H9 (cell line): ENCODE data around the gene RNF175. TPM values are rescaled to one million over a fixed set of nuclear protein-coding genes. Genes with fewer than 3 reads are reported as not detected.

Experiments
- DNase-seq: peaks from one replicate; pipeline ENCODE4 v3.0.0-alpha.2; 2017
- H2AFZ ChIP-seq: one replicate; pipeline ENCODE4 v1.6.1; 2013; ENCODE audit warnings: mild to moderate bottlenecking, low read length, control low read depth, moderate library complexity
- H2AK5ac ChIP-seq: 2 replicates; pipeline ENCODE4 v1.6.1; 2013; ENCODE audit warnings: low read length, control low read depth, mixed read lengths; ENCODE audit not compliant: insufficient read length
- H2BK120ac ChIP-seq: one replicate; pipeline ENCODE4 v1.6.1; 2013; ENCODE audit warnings: low read depth, mild to moderate bottlenecking, low read length, control low read depth, inconsistent platforms; ENCODE audit not compliant: poor library complexity, severe bottlenecking
- H2BK12ac ChIP-seq: 2 replicates; pipeline ENCODE4 v1.6.1; 2013; ENCODE audit warnings: low read length, control low read depth, mixed read lengths, low read depth; ENCODE audit not compliant: insufficient read length
- H2BK15ac ChIP-seq: 2 replicates; pipeline ENCODE4 v1.6.1; 2013; ENCODE audit warnings: low read depth, low read length, control low read depth
- H2BK20ac ChIP-seq: one replicate; pipeline ENCODE4 v1.6.1; 2013; ENCODE audit warnings: low read depth, mild to moderate bottlenecking, low read length, control low read depth, inconsistent platforms; ENCODE audit not compliant: poor library complexity, severe bottlenecking
- H2BK5ac ChIP-seq: 2 replicates; pipeline ENCODE4 v1.6.1; 2013; ENCODE audit warnings: low read length, control low read depth, mixed read lengths; ENCODE audit not compliant: insufficient read length
- H3K14ac ChIP-seq: 2 replicates; pipeline ENCODE4 v1.6.1; 2013; ENCODE audit warnings: low read length, control low read depth; ENCODE audit not compliant: insufficient read depth
- H3K18ac ChIP-seq: 2 replicates; pipeline ENCODE4 v1.6.1; 2013; ENCODE audit warnings: low read depth, mild to moderate bottlenecking, mixed read lengths, low read length, control low read depth; ENCODE audit not compliant: insufficient read length
- H3K23ac ChIP-seq: 2 replicates; pipeline ENCODE4 v1.6.1; 2013; ENCODE audit warnings: low read length, control low read depth, mixed read lengths, low read depth; ENCODE audit not compliant: insufficient read length
- H3K23me2 ChIP-seq: 2 replicates; pipeline ENCODE4 v1.6.1; 2013; ENCODE audit warnings: low read depth, mild to moderate bottlenecking, mixed read lengths, low read length, control low read depth; ENCODE audit not compliant: insufficient read length, poor library complexity, severe bottlenecking
- H3K27ac ChIP-seq: 2 replicates; pipeline ENCODE4 v1.5.1; 2013; ENCODE audit warnings: low read length, control low read depth, mixed read lengths, low read depth; ENCODE audit not compliant: insufficient read length
- H3K27me3 ChIP-seq: 2 replicates; pipeline ENCODE4 v1.6.1; 2013; ENCODE audit warnings: low read length, control low read depth, inconsistent platforms; ENCODE audit not compliant: insufficient read depth
- H3K4ac ChIP-seq: 2 replicates; pipeline ENCODE4 v1.6.1; 2013; ENCODE audit warnings: low read depth, mild to moderate bottlenecking, control low read depth, inconsistent platforms, low read length, moderate library complexity
- H3K4me1 ChIP-seq: 2 replicates; pipeline ENCODE4 v1.6.1; 2013; ENCODE audit warnings: low read length, control low read depth, inconsistent platforms; ENCODE audit not compliant: insufficient read depth
- H3K4me2 ChIP-seq: 2 replicates; pipeline ENCODE4 v1.6.1; 2013; ENCODE audit warnings: low read length, control low read depth, mixed read lengths; ENCODE audit not compliant: insufficient read length, insufficient read depth
- H3K56ac ChIP-seq: 2 replicates; pipeline ENCODE4 v1.6.1; 2013; ENCODE audit warnings: low read depth, mild to moderate bottlenecking, mixed read lengths, low read length, control low read depth; ENCODE audit not compliant: insufficient read length
- H3K79me1 ChIP-seq: 2 replicates; pipeline ENCODE4 v1.6.1; 2013; ENCODE audit warnings: low read depth, mild to moderate bottlenecking, moderate library complexity, low read length, control low read depth, inconsistent platforms; ENCODE audit not compliant: insufficient read depth, poor library complexity, severe bottlenecking
- H3K79me2 ChIP-seq: 2 replicates; pipeline ENCODE4 v1.6.1; 2013; ENCODE audit warnings: low read length, control low read depth, inconsistent platforms; ENCODE audit not compliant: insufficient read depth
- H3K9ac ChIP-seq: 2 replicates; pipeline ENCODE4 v1.6.1; 2013; ENCODE audit warnings: low read length, control low read depth, mixed read lengths; ENCODE audit not compliant: insufficient read length; ENCODE audit errors: extremely low read depth
- H3K9me3 ChIP-seq: one replicate; pipeline ENCODE4 v1.6.1; 2013; ENCODE audit warnings: low read depth, low read length, inconsistent platforms; ENCODE audit not compliant: control insufficient read depth
- H3T11ph ChIP-seq: one replicate; pipeline ENCODE4 v1.6.1; 2013; ENCODE audit warnings: mild to moderate bottlenecking, low read length, control low read depth, inconsistent platforms
- H4K20me1 ChIP-seq: one replicate; pipeline ENCODE4 v1.6.1; 2013; ENCODE audit not compliant: control insufficient read depth, insufficient read length, insufficient read depth
- H4K5ac ChIP-seq: 2 replicates; pipeline ENCODE4 v1.6.1; 2013; ENCODE audit warnings: low read depth, mild to moderate bottlenecking, mixed read lengths, low read length, control low read depth; ENCODE audit not compliant: insufficient read length
- H4K8ac ChIP-seq: replicated peaks from 2 replicates; pipeline ENCODE4 v1.6.1; 2013; ENCODE audit warnings: low read length, control low read depth, mixed read lengths, low read depth; ENCODE audit not compliant: insufficient read length
- H4K91ac ChIP-seq: 2 replicates; pipeline ENCODE4 v1.6.1; 2013; ENCODE audit warnings: low read depth, mild to moderate bottlenecking, moderate library complexity, mixed read lengths, low read length, control low read depth; ENCODE audit not compliant: insufficient read length
- H3K27ac Mint-ChIP-seq, 3 experiments: 2 replicates in 2 of 3; 3 replicates in 1 of 3; pipeline ENCODE4 v1.8.0; 2020 to 2021; ENCODE audit warnings: mixed read lengths in 3 of 3, mild to moderate bottlenecking in 1 of 3, moderate library complexity in 1 of 3
- H3K27me3 Mint-ChIP-seq: 2 replicates; pipeline ENCODE4 v1.8.0; 2021; ENCODE audit warnings: low read depth, mild to moderate bottlenecking, moderate library complexity, mixed read lengths
- H3K36me3 Mint-ChIP-seq, 3 experiments: 2 replicates in 2 of 3; 3 replicates in 1 of 3; pipeline ENCODE4 v1.8.0; 2020 to 2021; ENCODE audit warnings: low read depth in 3 of 3, mixed read lengths in 3 of 3; ENCODE audit not compliant: insufficient read depth in 1 of 3
- H3K4me1 Mint-ChIP-seq, 2 experiments: 2 replicates each; pipeline ENCODE4 v1.8.0; 2020; ENCODE audit warnings: mixed read lengths in 2 of 2
- H3K4me3 Mint-ChIP-seq, 2 experiments: 2 replicates in 1 of 2; 3 replicates in 1 of 2; pipeline ENCODE4 v1.8.0; 2020 to 2021; ENCODE audit warnings: mild to moderate bottlenecking in 2 of 2, mixed read lengths in 2 of 2, moderate library complexity in 1 of 2
- H3K9me3 Mint-ChIP-seq, 2 experiments: 2 replicates in 1 of 2; 3 replicates in 1 of 2; pipeline ENCODE4 v1.8.0; 2020; ENCODE audit warnings: mild to moderate bottlenecking in 2 of 2, mixed read lengths in 2 of 2, moderate library complexity in 1 of 2
- WGBS: extraction: QIAGEN DNeasy Blood & Tissue Kit; methylation state at CpG from one replicate; pipeline ENCODE4 v1.1.7; 2013; ENCODE audit warnings: missing lambda C conversion rate, low lambda C conversion rate, mixed read lengths; ENCODE audit not compliant: insufficient read length; ENCODE audit errors: extremely low coverage; 5-methylcytosine and 5-hydroxymethylcytosine counted together
- total RNA-seq: library from RNA; stranded (reverse); gene quantifications from 2 replicates; pipeline ENCODE4 v1.2.1, GENCODE V29; 2021
- TF ChIP-seq, protein P1 (sequence below): fragments of 200-600 bp; sonication (generic); conservative IDR thresholded peaks from 3 replicates; pipeline ENCODE4 v1.8.0; 2021; ENCODE audit warnings: antibody characterized with exemption, mild to moderate bottlenecking

RNF175 gene
- total RNA-seq, 1 experiment from 2014 or later, result 4.3 TPM

DNA sequence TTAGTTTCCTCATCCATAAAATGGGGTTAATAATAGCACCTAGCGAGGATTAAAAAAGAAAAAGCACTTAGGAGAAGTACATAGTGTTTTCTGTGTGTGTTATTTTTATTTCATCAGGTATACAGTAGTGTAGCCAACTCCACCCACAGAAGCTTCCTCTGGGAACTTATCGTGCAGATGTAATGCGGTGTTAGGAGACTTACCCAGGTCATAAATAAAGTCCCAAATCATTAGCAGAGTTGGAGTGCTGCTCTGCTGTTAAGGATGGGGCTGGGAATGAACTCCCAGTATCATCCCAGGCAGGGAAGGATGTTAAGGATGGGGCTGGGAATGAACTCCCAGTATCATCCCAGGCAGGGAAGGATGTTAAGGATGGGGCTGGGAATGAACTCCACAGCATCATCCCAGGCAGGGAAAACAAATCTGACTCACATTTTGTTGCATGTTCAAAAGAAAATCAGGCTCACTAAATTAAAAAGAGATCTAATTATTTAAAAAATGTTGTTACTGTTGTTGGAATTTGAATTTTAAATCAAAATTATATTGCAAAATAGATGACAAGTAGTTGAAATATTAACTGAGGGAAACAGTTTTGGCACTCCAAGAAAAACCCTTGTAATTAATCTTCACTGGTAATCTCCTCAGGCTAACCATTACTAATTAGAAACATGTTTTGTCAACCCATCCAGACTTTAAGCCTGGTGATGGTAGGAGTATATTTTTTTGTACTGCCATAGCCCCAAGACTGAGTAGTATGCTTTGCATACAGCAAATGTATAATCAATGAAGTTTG lies 39.3 kb upstream of the RNF175 start:
- Histone ChIP-seq H3K18ac (no peak overlapping the region), H4K8ac (no peak overlapping the region), H4K91ac (no peak overlapping the region), H2BK20ac (no peak overlapping the region), H3K14ac (no peak overlapping the region), H4K20me1 (no peaks in the 10 kb centered on the region), H3K56ac (no peak overlapping the region), H2BK5ac (no peak overlapping the region), H4K5ac (no peak overlapping the region), H3K4ac (no peak overlapping the region), H3K9ac (no peak overlapping the region), H3K9me3 (no peaks in the 10 kb centered on the region), H2AFZ (no peak overlapping the region), H3K23ac (no peak overlapping the region), H2BK15ac (no peak overlapping the region), H3T11ph (no peak overlapping the region), H3K79me2 (no peaks in the 10 kb centered on the region), H3K79me1 (no peaks in the 10 kb centered on the region), H3K4me1 (no peaks in the 10 kb centered on the region), H2AK5ac (no peak overlapping the region), H3K23me2 (no peaks in the 10 kb centered on the region), H2BK12ac (no peak overlapping the region), H3K27me3 (no peaks in the 10 kb centered on the region), H3K4me2 (no peak overlapping the region), H2BK120ac (no peak overlapping the region), H3K27ac (no peak overlapping the region)
- H3K4me1 Mint-ChIP-seq, result peaks cover 0 to 4% of the 10 kb centered on the region in 2 experiments
- H3K9me3 Mint-ChIP-seq, result no peaks in the 10 kb centered on the region
- H3K27ac Mint-ChIP-seq, result no peak overlapping the region
- TF ChIP-seq, protein P1, sequence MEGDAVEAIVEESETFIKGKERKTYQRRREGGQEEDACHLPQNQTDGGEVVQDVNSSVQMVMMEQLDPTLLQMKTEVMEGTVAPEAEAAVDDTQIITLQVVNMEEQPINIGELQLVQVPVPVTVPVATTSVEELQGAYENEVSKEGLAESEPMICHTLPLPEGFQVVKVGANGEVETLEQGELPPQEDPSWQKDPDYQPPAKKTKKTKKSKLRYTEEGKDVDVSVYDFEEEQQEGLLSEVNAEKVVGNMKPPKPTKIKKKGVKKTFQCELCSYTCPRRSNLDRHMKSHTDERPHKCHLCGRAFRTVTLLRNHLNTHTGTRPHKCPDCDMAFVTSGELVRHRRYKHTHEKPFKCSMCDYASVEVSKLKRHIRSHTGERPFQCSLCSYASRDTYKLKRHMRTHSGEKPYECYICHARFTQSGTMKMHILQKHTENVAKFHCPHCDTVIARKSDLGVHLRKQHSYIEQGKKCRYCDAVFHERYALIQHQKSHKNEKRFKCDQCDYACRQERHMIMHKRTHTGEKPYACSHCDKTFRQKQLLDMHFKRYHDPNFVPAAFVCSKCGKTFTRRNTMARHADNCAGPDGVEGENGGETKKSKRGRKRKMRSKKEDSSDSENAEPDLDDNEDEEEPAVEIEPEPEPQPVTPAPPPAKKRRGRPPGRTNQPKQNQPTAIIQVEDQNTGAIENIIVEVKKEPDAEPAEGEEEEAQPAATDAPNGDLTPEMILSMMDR, result no peak
- WGBS, result no CpG with 5 or more reads among the region's 3 CpGs
- DNase-seq, result no peak
- H3K4me3 Mint-ChIP-seq, result no peak overlapping the region
- H3K36me3 Mint-ChIP-seq, result peaks cover 0 to 3% (median 0%) of the 10 kb centered on the region in 3 experiments; a peak in 1 of 7 replicates
- no peaks in the 10 kb centered on the region; the same call in none of the 2 replicates for H3K27me3 Mint-ChIP-seq
